Measurements from ENCODE around the gene ATP9B.
"Not testable (repeated sequence)": the region's sequence is repeated elsewhere in the genome, so short reads cannot be mapped to it uniquely, and the experiment has no call there.

The ATP9B gene

GRCh38 chr18:79309614-79310358 lies 240.6 kb downstream of the ATP9B start:
- DNase-seq (ENCODE audit: low read depth) = no peak
- no peak overlapping the region for H3K4me3 ChIP-seq (ENCODE audit: low read depth, low read length)

GRCh38 chr18:79314838-79315388 lies 245.7 kb downstream of the ATP9B start:
- DNase-seq (ENCODE audit: low read depth) = no peak
- no peak overlapping the region for H3K4me3 ChIP-seq (ENCODE audit: low read depth, low read length)

GRCh38 chr18:79315596-79315995 lies 246.4 kb downstream of the ATP9B start:
- DNase-seq (ENCODE audit: low read depth) = no peak
- no peak overlapping the region for H3K4me3 ChIP-seq (ENCODE audit: low read depth, low read length)

- no peak for DNase-seq (ENCODE audit: low read depth)
- H3K4me3 ChIP-seq (ENCODE audit: low read depth, low read length) = no peak overlapping the region
Observed at GRCh38 chr18:79317703-79318102, 248.5 kb downstream of the ATP9B start.

GRCh38 chr18:79318142-79318673 lies 249.0 kb downstream of the ATP9B start:
- no peak for DNase-seq (ENCODE audit: low read depth)
- H3K4me3 ChIP-seq (ENCODE audit: low read depth, low read length) = no peak overlapping the region

- DNase-seq (ENCODE audit: low read depth) = no peak
- no peak overlapping the region for H3K4me3 ChIP-seq (ENCODE audit: low read depth, low read length)
Observed at GRCh38 chr18:79320216-79320850, 251.1 kb downstream of the ATP9B start.

GRCh38 chr18:79321625-79322405 lies 252.6 kb downstream of the ATP9B start:
- H3K4me3 ChIP-seq (ENCODE audit: low read depth, low read length) = no peak overlapping the region
- DNase-seq (ENCODE audit: low read depth) = no peak

- H3K4me3 ChIP-seq (ENCODE audit: low read depth, low read length) = no peak overlapping the region
- DNase-seq (ENCODE audit: low read depth) = no peak
Observed at GRCh38 chr18:79322441-79322840, 253.2 kb downstream of the ATP9B start.

GRCh38 chr18:79323471-79323870 lies 254.3 kb downstream of the ATP9B start:
- DNase-seq (ENCODE audit: low read depth) = no peak
- H3K4me3 ChIP-seq (ENCODE audit: low read depth, low read length) = no peak overlapping the region

- no peak overlapping the region for H3K4me3 ChIP-seq (ENCODE audit: low read depth, low read length)
- DNase-seq (ENCODE audit: low read depth) = peak; percentile 13
Observed at GRCh38 chr18:79326413-79327198, 257.4 kb downstream of the ATP9B start.

- no peak overlapping the region for H3K4me3 ChIP-seq (ENCODE audit: low read depth, low read length)
Observed at GRCh38 chr18:79327199-79327721, 258.1 kb downstream of the ATP9B start.

GRCh38 chr18:79327915-79328314 lies 258.7 kb downstream of the ATP9B start:
- not testable (repeated sequence) for DNase-seq (ENCODE audit: low read depth)

More at GRCh38 chr18:79327199-79327721, 258.1 kb downstream of the ATP9B start:
- DNase-seq (ENCODE audit: low read depth) = no peak

GRCh38 chr18:79328887-79329286 lies 259.7 kb downstream of the ATP9B start:
- DNase-seq (ENCODE audit: low read depth) = no peak
- H3K4me3 ChIP-seq (ENCODE audit: low read depth, low read length) = no peak overlapping the region

More at GRCh38 chr18:79327915-79328314, 258.7 kb downstream of the ATP9B start:
- not testable (repeated sequence) for H3K4me3 ChIP-seq (ENCODE audit: low read depth, low read length)

- no peak for DNase-seq (ENCODE audit: low read depth)
- no peak overlapping the region for H3K4me3 ChIP-seq (ENCODE audit: low read depth, low read length)
Observed at GRCh38 chr18:79329786-79330185, 260.6 kb downstream of the ATP9B start.

GRCh38 chr18:79332646-79333045 lies 263.5 kb downstream of the ATP9B start:
- DNase-seq (ENCODE audit: low read depth) = no peak
- H3K4me3 ChIP-seq (ENCODE audit: low read depth, low read length) = no peak overlapping the region

- no peak for DNase-seq (ENCODE audit: low read depth)
- no peak overlapping the region for H3K4me3 ChIP-seq (ENCODE audit: low read depth, low read length)
Observed at GRCh38 chr18:79333046-79333445, 263.9 kb downstream of the ATP9B start.

GRCh38 chr18:79334496-79335233 lies 265.5 kb downstream of the ATP9B start:
- no peak overlapping the region for H3K4me3 ChIP-seq (ENCODE audit: low read depth, low read length)
- DNase-seq (ENCODE audit: low read depth) = no peak

- DNase-seq (ENCODE audit: low read depth) = no peak
- no peak overlapping the region for H3K4me3 ChIP-seq (ENCODE audit: low read depth, low read length)
Observed at GRCh38 chr18:79335833-79336360, 266.7 kb downstream of the ATP9B start.

Data from skeletal muscle cell (primary cell).